Measurements from ENCODE around the gene RXFP1.

RXFP1 gene

DNA sequence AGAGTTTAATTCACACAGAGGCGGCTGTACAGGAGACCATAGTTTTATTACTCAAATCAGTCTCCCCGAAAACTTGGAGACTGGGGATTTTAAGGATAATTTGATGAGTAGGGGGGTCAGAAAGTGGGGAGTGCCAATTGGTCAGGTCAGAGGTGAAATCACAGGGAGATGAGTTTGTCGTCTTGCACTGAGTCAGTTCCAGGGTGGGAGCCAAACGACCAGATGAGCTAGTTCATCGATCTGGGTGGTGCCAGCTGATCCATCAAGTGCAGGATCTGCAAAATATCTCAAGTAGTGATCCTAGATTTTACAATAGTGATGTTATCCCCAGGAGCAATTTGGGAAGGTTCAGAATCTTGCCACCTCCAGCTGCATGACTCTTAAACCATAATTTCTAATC, 154.4 kb downstream of the RXFP1 start:
- DNase-seq: no peak

DNA sequence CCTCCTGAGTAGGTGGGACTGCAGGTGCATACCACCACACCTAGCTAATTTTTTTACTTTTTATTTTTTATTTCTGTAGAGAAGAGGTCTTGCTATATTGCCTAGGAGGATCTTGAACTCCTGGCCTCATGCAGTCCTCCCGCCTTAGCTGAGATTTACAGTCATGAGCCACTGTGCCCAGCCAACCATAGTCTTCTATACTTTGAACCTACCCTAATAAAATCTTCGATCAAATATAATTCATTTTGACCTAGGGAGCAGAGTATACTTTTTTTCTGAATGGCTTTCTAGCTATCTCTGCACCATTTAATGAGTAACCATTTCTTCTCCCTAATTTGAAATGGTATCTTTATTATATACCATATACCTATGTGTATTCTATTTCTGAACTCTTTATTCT, 157.1 kb downstream of the RXFP1 start:
- DNase-seq: no peak

DNA sequence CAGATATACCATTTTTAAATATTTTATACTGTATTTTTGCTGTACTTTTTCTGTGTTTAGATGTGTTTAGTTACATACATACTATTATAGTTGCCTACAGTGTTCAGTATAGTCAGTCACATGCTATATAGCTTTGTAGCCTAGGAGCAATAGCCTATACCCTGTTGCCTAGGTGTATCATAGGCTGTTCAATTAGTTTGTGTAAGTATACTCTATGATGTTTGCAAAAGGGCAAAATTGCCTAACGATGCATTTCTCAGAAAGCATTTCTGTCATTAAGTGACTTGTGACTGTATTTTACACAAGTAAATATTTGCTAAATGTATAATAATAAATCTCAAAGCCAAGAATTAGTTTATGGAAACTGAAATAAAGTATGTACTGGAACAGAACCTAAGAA, 159.9 kb downstream of the RXFP1 start:
- DNase-seq: no peak

DNA sequence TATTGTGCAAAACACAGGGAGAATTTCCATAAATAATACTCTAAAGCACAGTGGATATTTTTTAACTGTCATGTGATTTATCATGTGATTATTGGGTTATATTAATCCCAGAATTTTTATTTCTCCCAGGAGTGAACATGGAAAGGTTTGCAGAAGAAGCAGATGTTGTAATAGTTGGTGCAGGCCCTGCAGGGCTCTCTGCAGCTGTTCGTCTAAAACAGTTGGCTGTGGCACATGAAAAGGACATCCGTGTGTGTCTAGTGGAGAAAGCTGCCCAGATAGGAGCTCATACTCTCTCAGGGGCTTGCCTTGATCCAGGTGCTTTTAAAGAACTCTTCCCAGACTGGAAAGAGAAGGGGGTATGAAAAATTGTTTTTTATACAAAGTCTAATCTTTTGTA, 160.4 kb downstream of the RXFP1 start:
- no peak for DNase-seq

DNA sequence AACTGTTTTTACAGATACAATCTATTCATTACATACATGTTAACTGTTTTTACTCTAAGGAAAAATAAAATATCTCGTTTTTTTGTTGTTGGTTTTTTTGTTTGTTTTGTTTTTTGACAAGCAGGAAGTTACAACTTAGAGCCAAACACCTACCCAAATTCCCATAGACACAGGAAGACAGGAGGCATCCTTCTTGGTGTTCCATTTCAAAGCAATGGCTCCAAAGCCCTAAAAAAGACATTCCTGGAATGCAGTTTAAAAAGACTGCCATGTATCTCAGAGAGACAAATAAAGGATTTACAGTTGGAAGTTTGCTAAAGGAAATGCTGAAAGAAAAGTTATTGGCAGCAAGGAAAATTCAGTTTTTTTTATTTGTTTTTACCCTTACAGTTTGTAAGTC, 167.1 kb downstream of the RXFP1 start:
- DNase-seq: no peak
